GM19324 (cell line): ENCODE data around the gene STRN4.
"Not testable (repeated sequence)": the region's sequence is repeated elsewhere in the genome, so short reads cannot be mapped to it uniquely, and the experiment has no call there.

Source experiments
- ATAC-seq: cut with Tn5 transposase; IDR thresholded peaks from one replicate; pipeline ENCODE4 v1.9.1; 2021; ENCODE audit warnings: mild to moderate bottlenecking, moderate library complexity; ENCODE audit not compliant: unreplicated experiment, low FRiP score

STRN4 gene, protein sequence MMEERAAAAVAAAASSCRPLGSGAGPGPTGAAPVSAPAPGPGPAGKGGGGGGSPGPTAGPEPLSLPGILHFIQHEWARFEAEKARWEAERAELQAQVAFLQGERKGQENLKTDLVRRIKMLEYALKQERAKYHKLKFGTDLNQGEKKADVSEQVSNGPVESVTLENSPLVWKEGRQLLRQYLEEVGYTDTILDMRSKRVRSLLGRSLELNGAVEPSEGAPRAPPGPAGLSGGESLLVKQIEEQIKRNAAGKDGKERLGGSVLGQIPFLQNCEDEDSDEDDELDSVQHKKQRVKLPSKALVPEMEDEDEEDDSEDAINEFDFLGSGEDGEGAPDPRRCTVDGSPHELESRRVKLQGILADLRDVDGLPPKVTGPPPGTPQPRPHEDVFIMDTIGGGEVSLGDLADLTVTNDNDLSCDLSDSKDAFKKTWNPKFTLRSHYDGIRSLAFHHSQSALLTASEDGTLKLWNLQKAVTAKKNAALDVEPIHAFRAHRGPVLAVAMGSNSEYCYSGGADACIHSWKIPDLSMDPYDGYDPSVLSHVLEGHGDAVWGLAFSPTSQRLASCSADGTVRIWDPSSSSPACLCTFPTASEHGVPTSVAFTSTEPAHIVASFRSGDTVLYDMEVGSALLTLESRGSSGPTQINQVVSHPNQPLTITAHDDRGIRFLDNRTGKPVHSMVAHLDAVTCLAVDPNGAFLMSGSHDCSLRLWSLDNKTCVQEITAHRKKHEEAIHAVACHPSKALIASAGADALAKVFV

DNA sequence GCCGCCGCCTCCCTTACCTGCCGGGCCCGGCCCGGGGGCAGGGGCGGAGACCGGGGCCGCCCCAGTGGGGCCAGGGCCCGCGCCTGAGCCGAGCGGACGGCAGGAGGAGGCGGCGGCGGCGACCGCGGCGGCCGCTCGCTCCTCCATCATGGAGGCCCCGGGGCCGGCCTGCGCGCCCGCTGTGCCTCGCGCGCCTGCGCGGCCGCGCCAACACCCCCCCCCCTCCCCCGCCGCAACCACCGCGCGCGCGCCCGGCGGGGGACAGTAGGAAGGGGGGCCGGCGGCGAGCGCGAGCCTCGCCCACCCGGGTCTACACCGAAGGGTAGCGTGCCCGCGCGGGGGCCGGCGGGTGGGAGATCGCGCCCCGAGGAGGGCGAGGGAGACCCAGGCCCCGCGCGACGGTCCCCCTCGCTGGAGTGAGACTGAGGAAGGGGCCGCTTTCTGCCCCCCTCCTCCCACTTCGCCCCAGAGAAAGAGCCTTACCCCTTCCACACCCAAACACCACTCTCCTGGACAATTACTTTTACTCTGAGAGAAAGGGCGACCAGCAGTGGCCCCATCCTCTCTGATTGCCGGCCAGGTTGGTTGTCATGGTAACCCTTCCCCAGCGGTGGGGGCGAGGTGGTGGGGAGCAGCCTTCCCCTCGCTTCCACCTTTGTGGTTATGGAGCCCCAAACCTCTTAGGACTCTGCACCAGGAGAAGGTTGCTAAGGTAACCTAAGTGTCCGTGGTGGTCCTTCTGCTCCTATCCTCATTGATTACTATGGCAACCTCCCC, at the start of gene STRN4:
Gene STRN4, minus strand, starts transcription at position 170 of the 777 bp plus-strand sequence. Its CDS starts 20 bp downstream, at position 150.
- peak; percentile 76 for ATAC-seq

DNA sequence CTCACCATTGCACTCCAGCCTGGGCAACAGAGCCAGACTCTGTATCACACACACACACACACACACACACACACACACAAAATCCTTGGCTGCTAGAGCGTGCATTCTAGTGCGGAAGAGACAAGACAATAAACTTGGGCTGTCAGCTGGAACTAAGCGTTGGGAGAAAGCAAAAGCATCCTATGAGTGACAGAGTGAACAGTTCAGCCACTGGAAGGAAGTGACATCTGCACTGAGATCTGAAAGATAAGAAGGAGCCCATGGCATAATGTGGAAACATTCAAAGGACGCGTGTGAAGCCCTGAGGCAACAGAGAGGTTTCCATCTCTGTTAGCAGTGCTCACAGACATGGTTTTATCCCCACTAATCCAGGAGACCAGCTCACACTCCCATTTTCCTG, 45.7 kb upstream of the STRN4 start:
- no peak for ATAC-seq

DNA sequence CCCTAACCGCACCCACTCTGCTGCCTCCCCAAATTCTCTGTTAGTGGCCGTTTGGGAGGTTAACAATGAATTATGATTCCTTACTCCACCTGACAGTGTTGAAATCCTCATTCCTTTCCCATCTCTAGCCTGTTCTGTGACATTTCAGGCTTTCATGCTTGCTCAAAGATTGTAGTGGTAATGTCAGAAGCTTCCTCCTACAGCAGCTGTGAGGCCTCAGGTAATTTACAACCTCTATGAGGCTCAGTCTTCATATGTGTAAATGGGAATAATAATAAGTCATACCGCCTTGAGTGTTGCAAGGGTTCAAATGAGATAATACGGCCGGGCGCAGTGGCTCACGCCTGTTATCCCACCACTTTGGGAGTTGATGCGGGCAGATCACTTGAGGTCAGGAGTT, 43.1 kb upstream of the STRN4 start:
- no peak for ATAC-seq

DNA sequence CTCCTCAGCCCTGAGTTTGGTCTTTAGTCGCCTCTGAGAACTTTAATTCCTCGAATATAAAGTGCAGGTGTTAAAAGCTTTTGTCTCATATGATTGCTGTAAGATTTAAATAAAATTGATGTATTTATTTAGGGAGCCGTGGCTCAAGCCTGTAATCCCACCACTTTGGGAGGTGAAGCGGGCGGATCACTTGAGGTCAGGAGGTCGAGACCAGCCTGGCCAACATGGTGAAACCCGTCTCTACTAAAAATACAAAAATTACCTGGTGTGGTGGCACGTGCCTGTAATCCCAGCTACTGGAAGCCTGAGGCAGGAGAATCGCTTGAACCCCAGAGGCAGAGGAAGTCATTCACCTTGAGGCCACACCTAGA, 42.7 kb upstream of the STRN4 start:
- ATAC-seq = no peak

DNA sequence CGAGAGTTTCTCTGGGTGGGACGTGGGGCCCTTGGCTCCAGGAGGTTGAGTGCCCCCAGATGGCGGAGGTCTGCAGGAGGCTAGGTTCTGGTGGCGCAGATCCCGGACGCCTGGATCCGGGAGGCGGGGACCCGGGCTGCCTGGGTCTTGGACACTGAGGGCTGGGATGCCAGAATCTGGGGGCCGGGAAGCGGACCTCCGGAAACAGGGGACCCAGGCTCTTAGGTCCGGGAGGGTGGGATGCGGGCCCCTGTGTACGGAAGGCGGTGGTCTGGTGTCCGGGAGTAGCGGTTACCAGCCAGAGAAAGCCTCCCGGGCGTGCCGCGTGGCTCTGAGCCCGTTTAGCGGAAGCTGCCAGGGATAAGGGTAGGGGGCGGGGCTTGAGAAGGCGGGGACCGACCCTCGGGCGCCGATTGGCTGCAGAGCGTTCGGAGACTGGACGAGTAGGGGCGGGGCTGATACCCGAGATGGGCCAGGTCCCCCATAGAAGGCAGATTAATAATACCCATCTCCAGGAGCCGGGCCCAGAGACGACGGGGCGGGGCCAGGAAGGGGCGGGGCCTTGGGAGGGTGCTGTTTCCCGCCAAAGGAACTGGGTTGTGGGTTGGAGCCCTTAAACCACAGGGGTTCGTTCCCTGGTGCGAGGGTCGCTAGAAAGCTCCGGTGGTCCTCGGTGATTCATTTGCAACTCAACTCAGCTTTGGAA, 42.2 kb upstream of the STRN4 start, which contains the start of gene SLC1A5:
Gene SLC1A5, minus strand, starts transcription at position 333 of the 706 bp plus-strand sequence. CDS start 629 bp downstream, outside the sequence.
- peak; percentile 61 for ATAC-seq

DNA sequence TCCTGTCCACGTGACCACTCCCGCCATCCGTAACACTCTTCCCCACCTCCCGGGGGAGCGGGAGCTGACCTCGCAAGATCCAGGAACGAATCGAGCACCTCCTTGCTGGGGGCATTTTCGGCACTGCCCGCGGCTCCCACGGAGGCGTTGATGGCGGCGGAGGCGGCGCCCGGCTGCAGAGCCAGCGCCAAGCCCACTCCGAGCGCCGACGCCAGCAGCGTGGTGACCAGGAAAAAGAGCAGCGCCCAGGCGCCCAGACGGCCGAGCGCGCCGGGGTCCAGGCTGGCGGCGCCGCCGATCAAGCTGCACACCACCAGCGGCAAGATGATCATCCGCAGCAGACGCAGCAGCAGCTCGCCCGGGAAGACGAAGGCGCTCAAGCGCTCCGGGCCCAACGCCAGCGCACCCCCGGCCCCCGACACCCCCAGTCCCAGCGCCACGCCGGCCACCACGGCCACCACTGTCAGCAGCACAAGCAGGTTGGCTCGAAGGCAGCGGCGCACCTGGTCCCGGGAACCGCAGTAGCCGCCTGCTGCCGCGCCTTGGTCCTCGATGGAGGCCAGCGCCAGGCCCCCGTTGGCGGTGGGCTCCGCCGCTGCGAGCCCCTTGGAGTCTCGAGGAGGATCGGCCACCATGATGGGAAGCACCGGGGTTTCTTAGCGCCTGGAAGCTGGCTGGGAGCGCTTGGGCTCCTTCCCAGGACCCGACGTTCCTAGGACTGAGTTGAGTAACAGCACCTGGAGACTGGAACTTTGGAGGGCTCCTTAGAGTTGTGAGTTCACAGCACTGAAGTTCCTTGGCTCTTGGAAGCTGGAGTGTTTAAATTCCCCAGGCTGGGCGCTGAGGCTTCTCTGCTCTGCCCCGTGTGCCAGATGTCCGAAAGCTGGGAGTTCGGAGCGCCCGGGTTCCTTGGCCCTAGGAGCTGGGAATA, 41.3 kb upstream of the STRN4 start:
- no peak for ATAC-seq

DNA sequence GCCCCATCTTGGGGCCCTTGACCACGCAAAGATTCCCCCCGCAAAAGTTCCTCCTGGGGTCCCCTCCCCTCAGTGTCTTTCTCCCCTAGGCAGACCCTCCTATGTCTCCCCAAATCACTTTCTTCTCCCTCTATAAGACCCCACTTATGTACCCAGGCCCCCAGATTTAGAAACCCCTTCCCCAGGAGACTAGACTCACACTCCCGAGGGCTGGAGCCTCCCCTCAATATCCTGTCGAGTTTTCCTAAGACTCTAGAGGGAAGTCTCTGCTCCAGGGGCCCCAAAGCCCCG, 40.7 kb upstream of the STRN4 start:
- ATAC-seq = no peak

DNA sequence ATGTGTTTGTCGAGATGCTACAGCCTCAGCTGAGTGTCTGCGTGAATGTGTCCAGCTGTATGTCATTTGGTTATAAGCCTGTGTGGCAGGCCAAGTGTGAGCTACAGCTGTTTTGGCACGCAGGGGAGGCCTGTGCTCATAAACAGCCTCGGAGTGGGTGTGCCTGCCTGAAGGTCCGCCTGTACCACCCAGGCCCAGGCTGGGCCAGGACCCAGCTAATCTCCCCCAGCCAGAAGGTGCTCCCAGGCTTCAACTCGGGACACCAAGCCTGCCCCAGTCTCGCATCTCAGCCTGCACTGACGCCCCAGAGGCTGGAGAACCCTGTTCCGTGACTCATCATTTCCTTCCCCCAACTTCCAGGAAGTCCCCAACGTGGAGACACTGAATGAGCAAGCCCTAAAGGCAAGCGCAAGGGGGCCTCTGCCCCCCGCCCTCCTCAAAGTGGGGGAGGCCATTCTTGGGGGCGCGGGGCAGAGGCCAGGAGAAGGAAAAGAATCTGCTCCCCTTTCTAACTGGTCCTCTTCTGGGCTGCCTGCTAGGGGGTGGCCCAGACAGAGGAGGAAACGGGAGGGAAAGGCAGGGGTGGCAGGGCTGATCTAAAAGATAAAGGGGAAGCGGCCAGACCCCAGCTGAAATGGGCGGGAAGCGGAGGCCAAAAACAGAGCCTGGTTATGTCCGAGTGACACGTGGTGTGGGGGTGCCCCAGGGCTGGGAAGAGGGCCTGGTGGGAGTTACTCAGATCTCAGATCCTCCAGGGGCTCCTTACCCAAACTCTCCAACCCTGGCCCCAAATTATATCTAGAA, 40.2 kb upstream of the STRN4 start:
- ATAC-seq = peak; percentile 36

DNA sequence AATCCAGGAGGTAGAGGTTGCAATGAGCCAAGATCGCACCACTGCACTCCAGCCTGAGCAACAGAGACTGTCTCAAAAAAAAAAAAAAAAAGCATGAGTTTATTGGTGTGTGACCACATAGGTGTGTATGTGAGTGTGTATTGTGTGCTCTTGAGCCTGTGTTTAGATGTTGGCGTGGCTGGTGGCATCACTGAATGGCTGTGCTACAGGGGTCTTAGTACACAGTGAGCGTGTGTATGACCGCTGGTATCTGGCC, 39.7 kb upstream of the STRN4 start:
- ATAC-seq = no peak

DNA sequence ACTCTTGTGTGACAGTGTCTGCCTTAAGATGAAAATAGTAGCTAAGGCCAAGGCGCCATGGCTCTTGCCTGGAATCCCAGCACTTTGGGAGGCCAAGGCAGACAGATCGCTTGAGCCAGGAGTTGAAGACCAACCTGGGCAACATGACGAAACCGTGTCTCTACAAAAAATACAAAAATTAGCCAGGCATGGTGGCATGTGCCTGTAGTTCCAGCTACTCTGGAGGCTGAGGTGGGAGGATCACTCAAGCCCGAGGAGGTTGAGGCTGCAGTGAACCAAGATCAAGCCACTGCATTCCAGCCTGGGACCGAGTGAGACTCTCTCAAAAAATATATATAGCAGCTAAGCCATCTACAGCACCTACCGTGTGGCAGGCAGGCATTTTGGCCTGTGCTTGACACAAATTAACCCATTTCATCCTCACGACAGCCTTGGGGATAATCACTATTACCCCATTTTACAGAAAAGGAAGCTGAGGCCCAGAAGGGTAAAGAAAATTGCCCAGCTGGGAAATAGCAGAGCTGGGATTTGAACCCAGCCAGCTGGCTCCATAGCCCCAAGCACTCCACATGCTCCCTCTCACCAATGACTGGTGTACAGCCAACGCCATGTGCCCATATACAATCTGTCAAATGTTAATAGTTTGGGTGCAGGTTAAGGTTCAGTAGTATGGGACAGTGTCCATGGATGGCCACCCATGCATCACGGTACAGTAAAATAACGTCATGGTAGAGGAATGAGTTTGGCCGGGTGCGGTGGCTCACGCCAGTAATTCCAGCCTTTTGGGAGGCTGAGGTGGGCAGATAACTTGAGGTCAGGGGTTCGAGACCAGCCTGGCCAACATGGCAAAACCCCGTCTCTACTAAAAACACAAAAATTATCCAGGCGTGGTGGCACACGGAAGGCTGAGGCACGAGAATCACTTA, 39.1 kb upstream of the STRN4 start:
- ATAC-seq = no peak

DNA sequence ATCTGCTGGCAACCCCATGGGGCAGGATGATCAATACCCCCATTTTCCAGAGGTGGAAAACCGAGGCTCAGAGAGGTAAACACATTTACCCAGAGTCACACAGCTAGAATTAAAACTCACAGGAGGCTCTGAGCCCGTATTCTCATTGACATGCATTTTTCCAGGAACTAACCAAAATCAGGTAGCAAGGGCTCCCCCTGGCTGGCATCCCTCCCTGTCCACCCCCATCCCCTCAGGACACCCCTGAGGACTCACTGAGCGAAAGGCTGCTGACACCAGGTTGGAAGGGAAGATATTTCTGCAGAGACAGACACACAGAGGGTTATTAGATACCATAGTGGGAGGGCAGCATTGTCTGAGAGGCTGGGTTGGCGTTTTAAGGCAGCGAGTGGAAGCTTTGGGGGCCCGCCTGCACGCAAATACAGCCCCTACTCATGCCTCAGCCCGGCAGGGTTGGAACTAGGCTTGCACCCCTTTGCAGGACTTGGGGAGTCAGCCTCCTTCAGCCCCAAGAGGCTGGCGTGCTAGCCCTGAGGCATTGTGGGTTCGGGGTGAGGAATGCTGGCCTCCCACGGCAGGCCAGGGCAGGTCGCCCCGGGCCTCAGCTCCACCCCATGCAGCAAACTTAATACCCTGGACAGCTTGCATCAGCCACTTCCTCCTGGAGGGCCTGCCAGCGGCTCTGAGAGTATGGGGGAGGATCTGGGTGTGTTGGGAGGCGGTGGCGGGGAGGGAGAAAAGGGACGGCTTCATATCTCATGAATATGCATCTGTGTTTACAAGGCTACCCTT, 38.2 kb upstream of the STRN4 start:
- ATAC-seq = no peak

DNA sequence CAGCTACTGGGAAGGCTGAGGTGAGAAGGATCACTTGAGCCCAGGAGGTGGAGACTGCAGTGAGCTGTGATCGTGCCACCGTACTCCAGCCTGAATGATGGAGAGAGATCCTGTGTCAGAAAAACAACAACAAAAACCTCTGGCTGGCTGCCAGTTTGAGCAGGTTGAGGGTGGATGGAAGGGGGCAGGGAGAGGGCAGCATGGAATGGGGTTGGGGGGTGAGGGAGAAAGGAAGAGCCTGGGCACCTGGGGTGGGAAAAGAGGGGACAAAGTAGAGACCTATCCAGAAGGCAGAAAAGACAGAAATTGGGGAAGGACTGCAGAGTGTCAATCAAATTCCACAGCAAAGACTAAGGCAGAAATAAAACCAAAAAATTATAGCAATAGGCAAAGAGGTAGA, 37.4 kb upstream of the STRN4 start:
- ATAC-seq = no peak

DNA sequence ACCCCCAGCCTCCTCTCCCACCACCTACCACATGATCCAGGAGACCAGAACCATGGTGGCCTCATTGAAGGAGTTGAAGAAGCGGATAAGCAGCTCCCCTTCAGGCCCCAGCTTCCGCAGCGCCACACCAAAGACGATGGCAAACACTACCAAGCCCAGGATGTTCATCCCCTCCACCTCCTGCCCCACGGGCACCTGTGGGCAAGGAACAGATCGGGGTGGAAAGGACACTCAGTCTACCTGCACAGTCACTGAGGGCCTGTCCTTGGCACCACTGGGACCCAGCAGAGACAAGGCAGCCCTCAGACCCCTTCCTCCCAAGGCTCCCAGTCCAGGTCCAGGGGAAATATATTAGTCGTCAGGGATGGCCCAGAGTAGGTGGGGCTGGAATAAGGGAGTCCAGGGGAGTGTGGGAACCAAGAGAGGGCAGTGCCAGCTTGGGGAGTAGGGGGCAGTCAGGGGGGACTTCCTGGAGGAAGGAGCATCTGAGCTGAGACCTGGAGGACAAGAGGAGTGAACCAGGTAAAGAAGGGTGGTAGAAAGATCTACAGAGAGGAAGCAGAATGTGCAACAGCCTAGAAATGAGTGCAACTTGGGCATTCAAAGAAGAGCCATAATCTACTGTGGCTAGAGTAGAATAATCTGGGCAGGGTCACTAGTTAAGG, 36.2 kb upstream of the STRN4 start:
- ATAC-seq = no peak

DNA sequence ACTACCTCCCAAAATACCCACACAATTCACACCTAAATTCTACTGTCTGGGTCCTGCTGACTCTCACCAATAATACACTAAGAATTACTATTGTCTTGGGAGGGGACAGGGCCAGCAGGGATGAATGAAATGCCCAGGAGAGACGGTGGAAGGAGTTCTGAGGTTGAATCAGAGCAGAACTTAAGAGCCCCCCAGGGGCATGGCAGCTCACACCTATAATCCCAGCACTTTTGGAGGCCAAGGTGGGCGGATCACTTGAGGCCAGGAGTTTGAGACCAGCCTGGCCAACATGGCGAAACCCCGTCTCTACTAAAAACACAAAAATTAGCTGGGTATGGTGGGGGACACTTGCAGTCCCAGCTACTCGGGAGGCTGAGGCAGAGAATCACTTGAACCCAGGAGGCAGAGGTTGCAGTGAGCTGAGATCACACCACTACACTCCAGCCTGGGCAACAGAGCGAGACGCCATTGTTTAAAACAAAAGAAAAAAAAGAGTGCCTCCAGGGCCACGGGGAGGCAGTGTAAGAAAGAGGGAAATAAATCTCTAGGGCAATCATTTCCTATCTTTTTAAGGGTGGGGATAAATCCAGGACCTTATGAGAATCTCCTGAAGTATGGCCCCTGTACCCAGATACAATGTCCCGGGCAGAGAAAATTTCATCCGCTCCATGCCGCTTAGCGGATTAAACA, 31.9 kb upstream of the STRN4 start:
- ATAC-seq = not testable (repeated sequence)

DNA sequence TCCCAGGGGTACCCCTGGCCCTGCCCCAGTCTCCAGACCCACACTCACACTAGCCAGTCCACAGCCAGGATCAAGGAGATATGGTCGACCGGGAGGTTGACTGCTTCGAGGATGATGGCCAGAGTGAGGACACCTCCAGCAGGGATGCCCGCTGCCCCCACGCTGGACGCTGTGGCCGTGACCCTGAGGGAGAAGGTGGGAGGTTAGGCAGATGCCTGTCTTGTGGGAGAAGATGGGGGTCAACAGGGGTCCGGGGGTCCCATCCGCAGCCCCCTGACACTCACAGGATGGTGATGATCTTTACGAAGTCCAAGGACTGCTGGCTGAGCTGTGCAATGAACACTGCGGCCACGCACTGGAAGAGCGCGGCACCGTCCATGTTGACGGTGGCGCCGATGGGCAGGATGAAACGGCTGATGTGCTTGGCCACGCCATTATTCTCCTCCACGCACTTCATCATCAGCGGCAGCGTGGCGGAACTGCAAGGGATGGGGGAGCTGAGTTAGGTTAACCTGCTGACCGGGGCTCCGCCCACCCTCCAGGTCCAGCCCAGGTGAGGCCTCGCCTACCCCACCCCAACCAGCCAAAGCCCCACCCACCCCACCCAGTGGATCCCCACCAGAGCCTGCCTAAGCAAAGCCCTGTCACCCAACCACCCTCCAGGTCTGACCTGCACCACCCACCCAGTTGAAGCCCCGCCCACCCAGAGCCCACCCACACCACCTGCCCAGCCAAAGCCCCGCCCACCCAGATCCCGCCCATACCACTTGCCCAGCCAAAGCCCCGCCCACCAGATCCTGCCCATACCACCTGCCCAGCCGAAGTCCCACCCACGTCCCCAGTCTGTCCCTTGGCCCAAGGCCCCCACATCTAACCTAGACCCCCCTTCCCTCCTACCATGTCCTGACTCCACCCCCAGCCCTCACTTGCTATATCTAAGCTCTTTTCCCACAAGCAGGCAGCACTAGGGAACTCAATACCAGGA, 31.0 kb upstream of the STRN4 start:
- ATAC-seq = no peak
